Measurements from ENCODE around the gene ASXL3. TPM values are rescaled to one million over a fixed set of nuclear protein-coding genes. Genes with fewer than 3 reads are reported as not detected.

The ASXL3 gene
- total and polyA plus RNA-seq, 5 experiments from 2014 or later: not detected

GRCh38 chr18:33716061-33716683 is 138.2 kb downstream of the ASXL3 start:
- H3K4me1 Mint-ChIP-seq: no peaks in the 10 kb centered on the region
- POLR2A ChIA-PET: no interaction called here
- peaks cover 2 to 26% (median 4%) of the 10 kb centered on the region in 9 donors for H3K9me3 Mint-ChIP-seq
- no peaks in the 10 kb centered on the region for H3K27me3 Mint-ChIP-seq
- no peak overlapping the region for H3K4me3 Mint-ChIP-seq
- DNase-seq: no peak
- peaks cover 0 to 4% (median 0%) of the 10 kb centered on the region in 3 donors for H3K36me3 Mint-ChIP-seq
- ATAC-seq: no peak
- no peak overlapping the region for H3K27ac Mint-ChIP-seq

GRCh38 chr18:33717339-33717738 is 139.3 kb downstream of the ASXL3 start:
- H3K4me1 Mint-ChIP-seq: no peaks in the 10 kb centered on the region
- H3K36me3 Mint-ChIP-seq: peaks cover 0 to 4% (median 0%) of the 10 kb centered on the region in 3 donors
- ATAC-seq (no peak), DNase-seq (no peak)
- no peaks in the 10 kb centered on the region for H3K27me3 Mint-ChIP-seq
- H3K4me3 Mint-ChIP-seq: no peak overlapping the region
- H3K9me3 Mint-ChIP-seq: peaks cover 3 to 24% (median 6%) of the 10 kb centered on the region in 9 donors
- POLR2A ChIA-PET: no interaction called here
- no peak overlapping the region for H3K27ac Mint-ChIP-seq

GRCh38 chr18:33720133-33720532 is 142.1 kb downstream of the ASXL3 start:
- DNase-seq: no peak
- ATAC-seq: no peak
- Mint-ChIP-seq H3K27ac (no peak overlapping the region), H3K9me3 (peaks cover 0 to 16% (median 4%) of the 10 kb centered on the region in 9 donors), H3K4me1 (no peaks in the 10 kb centered on the region), H3K27me3 (no peaks in the 10 kb centered on the region), H3K36me3 (no peaks in the 10 kb centered on the region), H3K4me3 (no peak overlapping the region)
- POLR2A ChIA-PET: no interaction called here

- Mint-ChIP-seq H3K9me3 (peaks cover 0 to 25% (median 8%) of the 10 kb centered on the region in 9 donors), H3K27ac (no peak overlapping the region), H3K27me3 (peaks cover 0 to 5% (median 0%) of the 10 kb centered on the region in 5 donors), H3K36me3 (no peaks in the 10 kb centered on the region), H3K4me3 (peak overlapping the region in 1 of 10 donors; percentile 16), H3K4me1 (no peaks in the 10 kb centered on the region)
- DNase-seq (no peak), ATAC-seq (no peak)
- POLR2A ChIA-PET: no interaction called here
Measured at GRCh38 chr18:33729556-33729955, 151.5 kb downstream of the ASXL3 start.

- Mint-ChIP-seq H3K36me3 (no peaks in the 10 kb centered on the region), H3K27ac (no peak overlapping the region), H3K27me3 (peaks cover 0 to 5% (median 0%) of the 10 kb centered on the region in 5 donors), H3K4me3 (no peak overlapping the region), H3K9me3 (peaks cover 0 to 25% (median 7%) of the 10 kb centered on the region in 9 donors), H3K4me1 (no peaks in the 10 kb centered on the region)
- POLR2A ChIA-PET: no interaction called here
- ATAC-seq (no peak), DNase-seq (no peak)
Measured at GRCh38 chr18:33733376-33733775, 155.4 kb downstream of the ASXL3 start.

- Mint-ChIP-seq H3K9me3 (peaks cover 0 to 25% (median 4%) of the 10 kb centered on the region in 9 donors), H3K27me3 (peaks cover 0 to 5% (median 0%) of the 10 kb centered on the region in 5 donors), H3K27ac (no peak overlapping the region), H3K36me3 (no peaks in the 10 kb centered on the region), H3K4me1 (no peaks in the 10 kb centered on the region), H3K4me3 (no peak overlapping the region)
- POLR2A ChIA-PET: no interaction called here
- ATAC-seq (no peak), DNase-seq (no peak)
Measured at GRCh38 chr18:33735428-33735827, 157.4 kb downstream of the ASXL3 start.

GRCh38 chr18:33741760-33742159 is 163.7 kb downstream of the ASXL3 start:
- POLR2A ChIA-PET: no interaction called here
- ATAC-seq: no peak
- Mint-ChIP-seq H3K4me1 (no peaks in the 10 kb centered on the region), H3K4me3 (no peak overlapping the region), H3K9me3 (peaks cover 0 to 9% (median 0%) of the 10 kb centered on the region in 9 donors), H3K27ac (no peak overlapping the region), H3K27me3 (peaks cover 0 to 3% (median 0%) of the 10 kb centered on the region in 5 donors), H3K36me3 (no peaks in the 10 kb centered on the region)
- no peak for DNase-seq

GRCh38 chr18:33744032-33744697 is 166.1 kb downstream of the ASXL3 start:
- Mint-ChIP-seq H3K9me3 (peaks cover 0 to 9% (median 3%) of the 10 kb centered on the region in 9 donors), H3K36me3 (no peaks in the 10 kb centered on the region), H3K4me3 (no peak overlapping the region), H3K4me1 (no peaks in the 10 kb centered on the region), H3K27ac (peak overlapping the region in 1 of 10 donors; percentile 24), H3K27me3 (peaks cover 0 to 3% (median 0%) of the 10 kb centered on the region in 5 donors)
- ATAC-seq (no peak), DNase-seq (peak in 1 of 10 donors; percentile 56)
- POLR2A ChIA-PET: no interaction called here

GRCh38 chr18:33745151-33745795 is 167.3 kb downstream of the ASXL3 start:
- POLR2A ChIA-PET: no interaction called here
- H3K9me3 Mint-ChIP-seq: peaks cover 0 to 9% (median 2%) of the 10 kb centered on the region in 9 donors
- ATAC-seq (no peak), DNase-seq (no peak)
- no peaks in the 10 kb centered on the region for H3K36me3 Mint-ChIP-seq
- no peak overlapping the region for H3K27ac Mint-ChIP-seq
- no peak overlapping the region for H3K4me3 Mint-ChIP-seq
- H3K27me3 Mint-ChIP-seq: peaks cover 0 to 3% (median 0%) of the 10 kb centered on the region in 5 donors
- no peaks in the 10 kb centered on the region for H3K4me1 Mint-ChIP-seq

- DNase-seq (no peak), ATAC-seq (no peak)
- Mint-ChIP-seq H3K27me3 (peaks cover 0 to 3% (median 0%) of the 10 kb centered on the region in 5 donors), H3K4me1 (no peaks in the 10 kb centered on the region), H3K27ac (no peak overlapping the region), H3K4me3 (no peak overlapping the region), H3K36me3 (no peaks in the 10 kb centered on the region), H3K9me3 (peaks cover 0 to 9% (median 2%) of the 10 kb centered on the region in 9 donors)
- POLR2A ChIA-PET: no interaction called here
Measured at GRCh38 chr18:33745871-33746545, 168.0 kb downstream of the ASXL3 start.

GRCh38 chr18:33749834-33750233 is 171.8 kb downstream of the ASXL3 start:
- POLR2A ChIA-PET: no interaction called here
- H3K27me3 Mint-ChIP-seq: no peaks in the 10 kb centered on the region
- ATAC-seq: no peak
- H3K36me3 Mint-ChIP-seq: no peaks in the 10 kb centered on the region
- H3K4me1 Mint-ChIP-seq: no peaks in the 10 kb centered on the region
- H3K27ac Mint-ChIP-seq: no peak overlapping the region
- DNase-seq: no peak
- peaks cover 0 to 4% (median 0%) of the 10 kb centered on the region in 9 donors for H3K9me3 Mint-ChIP-seq
- no peak overlapping the region for H3K4me3 Mint-ChIP-seq

GRCh38 chr18:33750366-33750765 is 172.3 kb downstream of the ASXL3 start:
- Mint-ChIP-seq H3K27me3 (no peaks in the 10 kb centered on the region), H3K27ac (no peak overlapping the region), H3K4me1 (no peaks in the 10 kb centered on the region), H3K36me3 (no peaks in the 10 kb centered on the region), H3K4me3 (no peak overlapping the region), H3K9me3 (peaks cover 0 to 7% (median 0%) of the 10 kb centered on the region in 9 donors)
- ATAC-seq: no peak
- DNase-seq: no peak
- POLR2A ChIA-PET: no interaction called here
